HG02759 (cell line): ENCODE results near the gene CFAP20.

Source experiments
- ATAC-seq: cut with Tn5 transposase; IDR thresholded peaks from one replicate; pipeline ENCODE4 v1.9.1; 2021; ENCODE audit warnings: mild to moderate bottlenecking, moderate library complexity; ENCODE audit not compliant: unreplicated experiment

CFAP20 gene

GRCh38 chr16:58125041-58125440 lies 4.1 kb downstream of the CFAP20 start:
- ATAC-seq = no peak

- no peak for ATAC-seq
Observed at GRCh38 chr16:58124601-58124915, 4.6 kb downstream of the CFAP20 start.

GRCh38 chr16:58123896-58124600 lies 5.1 kb downstream of the CFAP20 start:
- no peak for ATAC-seq

- no peak for ATAC-seq
Observed at GRCh38 chr16:58121132-58121531, 8.0 kb downstream of the CFAP20 start.

GRCh38 chr16:58120234-58120633 lies 8.9 kb downstream of the CFAP20 start:
- no peak for ATAC-seq

GRCh38 chr16:58119509-58119845 lies 9.7 kb downstream of the CFAP20 start:
- ATAC-seq = no peak

GRCh38 chr16:58118801-58119508 lies 10.2 kb downstream of the CFAP20 start:
- no peak for ATAC-seq

GRCh38 chr16:58116529-58116928 lies 12.7 kb downstream of the CFAP20 start:
- ATAC-seq = no peak

GRCh38 chr16:58116081-58116480 lies 13.1 kb downstream of the CFAP20 start:
- ATAC-seq = no peak

- no peak for ATAC-seq
Observed at GRCh38 chr16:58114827-58115825, 14.1 kb downstream of the CFAP20 start.

- ATAC-seq = no peak
Observed at GRCh38 chr16:58111302-58111627, 17.9 kb downstream of the CFAP20 start.

GRCh38 chr16:58110571-58111301 lies 18.4 kb downstream of the CFAP20 start:
- no peak for ATAC-seq

GRCh38 chr16:58109881-58110280 lies 19.3 kb downstream of the CFAP20 start:
- ATAC-seq = peak; percentile 9

- peak; percentile 51 for ATAC-seq
Observed at GRCh38 chr16:58109330-58109729, 19.9 kb downstream of the CFAP20 start.

GRCh38 chr16:58107709-58108108 lies 21.5 kb downstream of the CFAP20 start:
- ATAC-seq = no peak

- no peak for ATAC-seq
Observed at GRCh38 chr16:58107228-58107627, 22.0 kb downstream of the CFAP20 start.

GRCh38 chr16:58105631-58106030 lies 23.6 kb downstream of the CFAP20 start:
- no peak for ATAC-seq

GRCh38 chr16:58102665-58103392 lies 26.4 kb downstream of the CFAP20 start:
- peak; percentile 75 for ATAC-seq

- no peak for ATAC-seq
Observed at GRCh38 chr16:58099956-58100300, 29.3 kb downstream of the CFAP20 start.
